Tibial nerve (tissue), 3 donors: Measurements from ENCODE around the gene STUM.

ENCODE experiments used
- CTCF ChIP-seq, 5 experiments: fragments of 200-600 bp in 3 of 5; fragments of 450-650 bp in 2 of 5; sonication (generic) in 3 of 5; IDR thresholded peaks; one replicate each; pipeline ENCODE4 v1.5.1; 2016 to 2019; ENCODE audit warnings: antibody characterized with exemption in 5 of 5, mild to moderate bottlenecking in 3 of 5, moderate library complexity in 2 of 5
- POLR2A ChIP-seq, 2 donors: fragments of 450-650 bp; IDR thresholded peaks; one replicate each; pipeline ENCODE4 v1.6.1; 2017; ENCODE audit warnings: antibody characterized with exemption in 2 of 2, mild to moderate bottlenecking in 2 of 2, moderate library complexity in 2 of 2

GRCh38 chr1:226569879-226570547, 21.4 kb downstream of the STUM start:
- no peak for TF ChIP-seq POLR2A (IDR thresholded peaks at IDR 0.05)
- TF ChIP-seq CTCF (IDR thresholded peaks at IDR 0.05), result no peak
